ENCODE results near the gene TBC1D24.
"Not testable (repeated sequence)": the region's sequence is repeated elsewhere in the genome, so short reads cannot be mapped to it uniquely, and the experiment has no call there.

TBC1D24 gene

GRCh38 chr16:2469399-2470233, 5.3 kb upstream of the TBC1D24 start:
- DNase-seq, result no peak

GRCh38 chr16:2470234-2470601, 4.7 kb upstream of the TBC1D24 start:
- DNase-seq, result no peak

DNA sequence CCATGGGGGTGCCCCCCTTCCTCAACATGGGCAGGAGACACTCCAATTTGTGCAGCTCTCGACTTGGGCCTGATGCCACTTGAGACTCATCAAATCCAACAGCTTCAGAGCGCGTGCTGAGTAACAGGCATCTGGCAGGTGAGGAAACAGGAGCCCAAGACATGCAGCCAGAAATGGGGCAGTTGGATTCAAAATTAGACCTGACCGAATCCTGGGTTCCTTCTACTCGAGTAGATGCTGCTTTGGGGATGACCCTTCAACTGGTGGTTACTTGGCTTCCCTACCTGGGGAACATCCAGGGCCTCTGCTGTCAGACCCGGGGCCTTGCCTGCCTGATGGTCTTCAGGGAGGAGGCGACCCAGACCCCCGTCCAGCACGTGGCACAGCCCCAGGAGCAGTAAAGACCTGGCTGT, 4.3 kb upstream of the TBC1D24 start:
- DNase-seq, result peak; percentile 74

DNA sequence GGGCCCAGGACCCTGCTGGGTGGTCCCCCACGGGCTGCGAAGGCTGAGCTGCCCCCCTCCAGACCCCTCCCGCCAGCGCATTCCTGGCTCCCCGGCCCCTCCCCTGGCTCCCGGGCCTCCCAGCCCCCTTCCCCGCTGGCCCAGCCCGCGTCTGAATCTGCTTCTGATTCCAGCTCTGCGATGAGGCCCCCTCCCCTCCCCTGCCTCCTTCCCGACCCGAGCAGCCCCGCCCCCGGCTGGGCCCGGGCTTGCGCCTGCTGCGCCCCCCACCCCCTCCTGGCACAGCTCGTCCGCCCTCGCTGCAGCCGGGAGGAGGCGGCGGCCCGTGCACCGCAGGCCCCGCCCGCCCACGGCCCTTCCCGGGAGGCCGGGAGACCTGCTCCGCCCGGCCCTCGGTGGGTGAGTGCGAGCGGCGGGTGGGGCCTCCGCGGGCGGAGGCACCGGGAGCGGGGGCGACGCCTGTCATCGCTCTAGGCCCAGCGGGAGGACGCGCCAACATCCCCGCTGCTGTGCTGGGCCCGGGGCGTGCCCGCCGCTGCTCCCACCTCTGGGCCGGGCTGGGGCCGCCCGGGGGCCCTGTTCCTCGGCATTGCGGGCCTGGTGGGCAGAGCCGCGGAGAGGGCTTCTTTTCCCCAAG, 3.8 kb upstream of the TBC1D24 start, which contains the start of gene NTN3:
Gene NTN3 (plus strand): TSS at position 282 of the 637 bp plus-strand sequence. CDS start 405 bp downstream, outside the sequence.
- no peak for DNase-seq

DNA sequence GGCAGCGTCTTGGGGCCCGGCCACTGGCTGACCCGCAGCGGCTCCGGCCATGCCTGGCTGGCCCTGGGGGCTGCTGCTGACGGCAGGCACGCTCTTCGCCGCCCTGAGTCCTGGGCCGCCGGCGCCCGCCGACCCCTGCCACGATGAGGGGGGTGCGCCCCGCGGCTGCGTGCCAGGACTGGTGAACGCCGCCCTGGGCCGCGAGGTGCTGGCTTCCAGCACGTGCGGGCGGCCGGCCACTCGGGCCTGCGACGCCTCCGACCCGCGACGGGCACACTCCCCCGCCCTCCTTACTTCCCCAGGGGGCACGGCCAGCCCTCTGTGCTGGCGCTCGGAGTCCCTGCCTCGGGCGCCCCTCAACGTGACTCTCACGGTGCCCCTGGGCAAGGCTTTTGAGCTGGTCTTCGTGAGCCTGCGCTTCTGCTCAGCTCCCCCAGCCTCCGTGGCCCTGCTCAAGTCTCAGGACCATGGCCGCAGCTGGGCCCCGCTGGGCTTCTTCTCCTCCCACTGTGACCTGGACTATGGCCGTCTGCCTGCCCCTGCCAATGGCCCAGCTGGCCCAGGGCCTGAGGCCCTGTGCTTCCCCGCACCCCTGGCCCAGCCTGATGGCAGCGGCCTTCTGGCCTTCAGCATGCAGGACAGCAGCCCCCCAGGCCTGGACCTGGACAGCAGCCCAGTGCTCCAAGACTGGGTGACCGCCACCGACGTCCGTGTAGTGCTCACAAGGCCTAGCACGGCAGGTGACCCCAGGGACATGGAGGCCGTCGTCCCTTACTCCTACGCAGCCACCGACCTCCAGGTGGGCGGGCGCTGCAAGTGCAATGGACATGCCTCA, 3.1 kb upstream of the TBC1D24 start:
- DNase-seq, result no peak

- no peak for DNase-seq
Measured at GRCh38 chr16:2472488-2472864, 2.5 kb upstream of the TBC1D24 start.

GRCh38 chr16:2472885-2473445, 2.0 kb upstream of the TBC1D24 start:
- DNase-seq, result no peak

GRCh38 chr16:2473446-2473926, 1.4 kb upstream of the TBC1D24 start:
- DNase-seq, result no peak

DNA sequence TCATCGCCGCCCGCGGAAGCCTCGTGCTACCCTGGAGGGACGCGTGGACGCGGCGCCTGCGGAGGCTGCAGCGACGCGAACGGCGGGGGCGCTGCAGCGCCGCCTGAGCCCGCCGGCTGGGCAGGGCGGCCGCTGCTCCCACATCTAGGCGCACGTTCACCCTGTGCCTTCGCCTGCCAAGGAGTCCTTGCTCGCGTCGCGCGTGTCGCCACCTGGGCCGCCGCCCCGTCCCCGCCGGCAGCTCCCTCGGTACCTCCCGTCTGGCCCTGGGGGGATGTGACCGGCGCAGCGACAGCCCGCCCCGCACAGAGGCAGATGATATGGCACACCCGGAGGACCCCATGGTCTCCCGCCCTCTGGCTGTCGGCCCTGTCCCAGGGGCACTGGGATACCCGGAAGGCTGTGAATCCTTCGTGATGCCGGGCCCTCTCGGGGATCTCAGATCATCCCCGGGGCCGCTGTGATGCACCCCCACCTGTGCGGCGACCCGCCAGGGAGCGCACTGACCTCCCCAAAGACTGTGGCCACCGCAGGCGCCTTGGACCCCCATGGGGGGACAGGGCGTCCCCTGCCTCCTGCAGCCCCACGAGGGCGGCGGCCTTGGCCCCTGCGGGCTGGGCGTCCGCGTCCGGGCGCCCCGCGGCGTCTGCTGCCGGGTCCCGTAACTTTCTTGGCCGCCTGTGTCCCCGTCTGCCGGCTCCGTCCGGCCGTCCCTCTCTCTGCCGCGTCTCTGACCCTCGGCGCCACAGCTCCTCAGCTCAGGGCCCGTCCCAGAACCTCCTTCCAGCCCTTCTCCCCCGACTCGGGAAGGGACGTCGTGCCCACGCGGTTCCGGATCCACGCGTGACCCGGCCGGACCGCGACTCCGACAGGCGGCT, 689 bp upstream of the TBC1D24 start:
- no peak for DNase-seq

DNA sequence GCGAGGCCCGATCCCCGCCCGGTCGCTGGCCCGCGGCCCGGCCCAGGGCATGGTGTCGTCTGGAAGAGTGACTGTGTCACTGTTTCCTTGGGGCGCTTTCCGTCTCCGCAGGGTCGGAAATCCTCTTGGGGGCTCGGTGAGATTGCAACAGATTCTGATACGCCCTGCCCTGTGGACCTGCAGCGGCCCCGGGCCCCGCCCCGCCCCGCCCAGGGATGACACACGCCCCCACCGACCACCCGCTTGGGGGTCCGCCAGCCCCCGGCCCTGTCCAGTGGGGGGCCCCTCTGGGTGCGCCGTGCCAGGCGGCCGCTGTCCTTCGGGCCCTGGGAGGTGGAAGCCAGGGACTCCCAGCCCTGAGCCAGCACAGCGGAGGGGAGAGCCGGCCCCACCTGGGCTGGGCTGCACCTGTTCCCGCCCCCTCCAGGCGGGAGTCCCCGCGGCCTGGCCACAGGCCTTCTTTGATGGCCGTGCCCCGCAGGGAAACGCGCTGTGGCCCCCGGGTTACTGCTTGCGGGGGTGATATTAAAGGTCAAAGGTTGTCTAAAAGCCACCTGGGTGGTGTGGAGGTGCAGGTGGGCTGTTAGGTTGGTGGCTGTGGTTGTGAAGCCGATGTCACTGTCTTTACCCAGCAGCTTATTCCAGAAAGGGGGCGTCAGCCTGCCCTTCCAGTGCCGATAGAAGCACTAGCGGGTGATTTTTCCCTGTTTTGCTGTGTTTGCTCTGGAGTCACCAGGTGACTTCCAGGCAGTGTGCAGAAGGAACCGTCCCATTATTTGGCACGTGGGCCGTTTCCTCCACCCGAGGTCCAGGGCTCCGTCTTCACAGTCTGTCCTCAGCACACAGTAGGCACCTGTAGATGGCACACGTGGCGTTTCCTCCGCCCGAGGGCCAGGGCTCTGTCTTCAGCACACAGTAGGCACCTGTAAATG, 752 bp downstream of the TBC1D24 start:
- DNase-seq, result no peak

- no peak for DNase-seq
Measured at GRCh38 chr16:2476345-2476720, 1.4 kb downstream of the TBC1D24 start.

DNA sequence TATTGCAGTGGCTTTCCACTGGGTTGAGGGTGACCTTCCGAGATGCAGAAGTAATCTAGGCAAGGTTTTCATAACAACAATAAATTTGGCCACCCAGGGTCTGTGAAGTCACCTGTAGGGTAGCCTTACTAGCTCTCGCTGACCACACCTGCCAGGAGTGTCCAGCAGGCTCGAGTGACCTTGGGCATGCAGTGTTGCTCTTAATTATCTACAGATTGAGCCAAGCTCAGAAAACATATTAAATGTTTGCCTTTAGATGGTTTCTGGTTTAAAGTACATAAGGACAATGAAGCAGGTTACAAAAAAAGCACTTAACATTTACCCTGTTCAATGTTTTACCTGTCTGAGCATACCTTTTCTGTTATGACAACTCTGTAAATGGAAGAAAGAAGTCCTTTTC, 1.8 kb downstream of the TBC1D24 start:
- no peak for DNase-seq

DNA sequence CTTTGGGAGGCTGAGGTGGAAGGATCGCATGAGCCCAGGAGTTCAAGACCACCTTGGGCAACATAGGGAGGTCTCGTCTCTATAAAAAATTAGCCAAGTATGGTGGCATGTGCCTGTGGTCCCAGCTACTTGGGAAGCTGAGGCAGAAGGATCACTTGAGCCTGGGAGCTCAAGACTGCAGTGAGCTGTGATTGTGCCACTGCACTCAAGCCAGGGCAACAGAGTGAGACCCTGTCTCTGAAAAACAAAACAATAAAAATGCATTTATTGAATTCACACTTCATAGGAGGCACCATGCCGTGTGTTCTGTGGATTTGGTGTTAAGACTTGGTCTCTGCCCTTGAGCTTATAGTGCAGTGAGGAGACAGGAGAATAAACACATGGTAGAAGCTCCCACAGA, 2.4 kb downstream of the TBC1D24 start:
- DNase-seq, result no peak

DNA sequence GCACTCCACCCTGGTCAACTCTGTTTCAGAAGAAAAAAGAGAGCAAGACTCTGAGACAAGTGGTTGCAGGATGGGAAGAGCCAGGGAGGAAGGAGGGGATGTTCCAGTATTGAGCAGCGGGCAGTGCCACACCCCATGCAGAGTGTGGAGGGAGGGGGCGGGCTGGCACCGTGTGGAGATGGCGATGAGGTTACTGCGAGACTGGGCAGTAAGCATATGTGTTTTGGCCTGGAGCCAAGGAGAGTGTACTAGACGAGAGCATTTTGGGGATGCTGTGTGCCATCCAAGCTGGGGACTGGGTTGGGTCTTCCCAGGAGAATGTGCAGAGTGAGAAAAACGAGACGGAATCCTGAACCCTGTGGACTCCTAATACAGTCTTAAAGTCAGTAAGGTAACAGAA, 3.4 kb downstream of the TBC1D24 start:
- no peak for DNase-seq

DNA sequence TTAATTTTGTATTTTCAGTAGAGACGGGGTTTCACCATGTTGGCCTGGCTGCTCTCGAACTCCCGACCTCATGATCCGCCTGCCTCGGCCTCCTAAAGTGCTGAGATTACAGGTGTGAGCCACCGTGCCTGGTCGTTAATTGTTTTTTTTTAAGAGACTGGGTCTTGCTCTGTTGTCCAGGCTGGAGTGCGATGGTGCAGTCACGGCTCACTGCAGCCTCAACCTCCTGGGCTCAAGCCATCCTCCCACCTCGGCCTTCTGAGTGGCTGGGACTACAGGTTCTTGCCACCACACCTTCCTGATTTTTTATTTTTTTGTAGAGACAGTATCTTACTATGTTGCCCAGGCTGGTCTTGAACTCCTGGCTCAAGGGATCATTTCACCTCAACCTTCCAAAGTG, 5.1 kb downstream of the TBC1D24 start:
- not testable (repeated sequence) for DNase-seq

- DNase-seq, result no peak
Measured at GRCh38 chr16:2480948-2481347, 6.0 kb downstream of the TBC1D24 start.

- DNase-seq, result no peak
Measured at GRCh38 chr16:2481676-2482075, 6.7 kb downstream of the TBC1D24 start.

GRCh38 chr16:2482249-2482648, 7.3 kb downstream of the TBC1D24 start:
- DNase-seq, result no peak

- peak; percentile 55 for DNase-seq
Measured at GRCh38 chr16:2482708-2483534, 8.0 kb downstream of the TBC1D24 start.
